Vagina (tissue), 2 donors: ENCODE measurements around the gene COL6A3. TPM values are rescaled to one million over a fixed set of nuclear protein-coding genes. Genes with fewer than 3 reads are reported as not detected.

Experiments
- DNase-seq, 2 donors: peaks; one replicate each; pipeline ENCODE4 v3.0.0-alpha.2; 2017; ENCODE audit errors: extremely low spot score in 2 of 2
- H3K27ac ChIP-seq: fragments of 200-600 bp; sonication (generic); one replicate; pipeline ENCODE4 v1.5.1; 2019
- H3K27me3 ChIP-seq: fragments of 200-600 bp; sonication (generic); one replicate; pipeline ENCODE4 v1.5.1; 2019
- H3K36me3 ChIP-seq, 2 donors: fragments of 200-600 bp; sonication (generic); one replicate each; pipeline ENCODE4 v1.5.1; 2017 to 2019
- H3K4me1 ChIP-seq: fragments of 200-600 bp; sonication (generic); one replicate; pipeline ENCODE4 v1.5.1; 2019
- H3K4me3 ChIP-seq, 2 donors: fragments of 200-600 bp; sonication (generic); 1 replicate in 1 of 2; 2 replicates in 1 of 2; pipeline ENCODE4 v1.5.1; 2016 to 2019
- H3K9me3 ChIP-seq: fragments of 200-600 bp; sonication (generic); one replicate; pipeline ENCODE4 v1.5.1; 2019
- CTCF ChIP-seq, 3 experiments: fragments of 450-650 bp in 2 of 3; fragments of 200-600 bp in 1 of 3; sonication (generic) in 1 of 3; IDR thresholded peaks; one replicate each; pipeline ENCODE4 v1.5.1; 2017 to 2019; ENCODE audit warnings: antibody characterized with exemption in 3 of 3, mild to moderate bottlenecking in 2 of 3, moderate library complexity in 2 of 3
- POLR2A ChIP-seq, 2 donors: fragments of 450-650 bp; IDR thresholded peaks; one replicate each; pipeline ENCODE4 v1.6.1; 2017; ENCODE audit warnings: antibody characterized with exemption in 2 of 2, mild to moderate bottlenecking in 2 of 2, moderate library complexity in 2 of 2
- POLR2AphosphoS5 ChIP-seq, 2 donors: sonication (generic); formaldehyde crosslinking; IDR thresholded peaks; one replicate each; pipeline ENCODE4 v1.9.0; 2017; ENCODE audit warnings: antibody characterized with exemption in 2 of 2, mild to moderate bottlenecking in 2 of 2, low read depth in 1 of 2; ENCODE audit not compliant: insufficient read depth in 1 of 2
- intact Hi-C: fragments of 100-400 bp; cut with DNase I; formaldehyde crosslinking; loops from one replicate; pipeline ENCODE4 v1.15.1; 2023
- total RNA-seq: library from RNA; depleted of rRNA; stranded (reverse); fragments of >200 nt; gene quantifications from one replicate; pipeline ENCODE4 v1.2.3, GENCODE V29; 2016

COL6A3 gene
- total RNA-seq, 1 donor from 2014 or later, result 315 TPM

- intact Hi-C loops, result no loop called here
- Histone ChIP-seq H3K27ac (peak overlapping the region; percentile 3), H3K4me1 (peaks cover 10% of the 10 kb centered on the region), H3K4me3 (no peak overlapping the region), H3K36me3 (no peaks in the 10 kb centered on the region), H3K9me3 (no peaks in the 10 kb centered on the region), H3K27me3 (no peaks in the 10 kb centered on the region)
- TF ChIP-seq CTCF (IDR thresholded peaks at IDR 0.05), result no peak
- TF ChIP-seq POLR2A (IDR thresholded peaks at IDR 0.05), result no peak
- no peak for DNase-seq
Observed at GRCh38 chr2:237424544-237424943, 10.6 kb upstream of the COL6A3 start.

GRCh38 chr2:237423891-237424290, 9.9 kb upstream of the COL6A3 start:
- Histone ChIP-seq H3K4me3 (no peak overlapping the region), H3K27ac (peak overlapping the region; percentile 3), H3K9me3 (no peaks in the 10 kb centered on the region), H3K36me3 (no peaks in the 10 kb centered on the region), H3K27me3 (no peaks in the 10 kb centered on the region), H3K4me1 (peaks cover 10% of the 10 kb centered on the region)
- intact Hi-C loops, result no loop called here
- DNase-seq, result no peak
- TF ChIP-seq POLR2A (IDR thresholded peaks at IDR 0.05) (no peak), CTCF (IDR thresholded peaks at IDR 0.05) (no peak), POLR2AphosphoS5 (IDR thresholded peaks at IDR 0.05; ENCODE audit: insufficient read depth in 1 of 2, low read depth in 1 of 2) (no peak)

GRCh38 chr2:237422309-237422708, 8.3 kb upstream of the COL6A3 start:
- H3K27ac ChIP-seq, result peak overlapping the region; percentile 89
- H3K4me3 ChIP-seq, result no peak overlapping the region
- DNase-seq, result no peak
- TF ChIP-seq CTCF (IDR thresholded peaks at IDR 0.05), result no peak
- no peak for TF ChIP-seq POLR2AphosphoS5 (IDR thresholded peaks at IDR 0.05; ENCODE audit: insufficient read depth in 1 of 2, low read depth in 1 of 2)
- no peak for TF ChIP-seq POLR2A (IDR thresholded peaks at IDR 0.05)
- H3K4me1 ChIP-seq, result peaks cover 10% of the 10 kb centered on the region
- H3K36me3 ChIP-seq, result no peaks in the 10 kb centered on the region
- H3K9me3 ChIP-seq, result no peaks in the 10 kb centered on the region
- intact Hi-C loops, result no loop called here
- H3K27me3 ChIP-seq, result no peaks in the 10 kb centered on the region

GRCh38 chr2:237421542-237422116, 7.7 kb upstream of the COL6A3 start:
- Histone ChIP-seq H3K36me3 (no peaks in the 10 kb centered on the region), H3K27ac (peak overlapping the region; percentile 89), H3K4me1 (peaks cover 10% of the 10 kb centered on the region), H3K4me3 (no peak overlapping the region), H3K9me3 (no peaks in the 10 kb centered on the region), H3K27me3 (no peaks in the 10 kb centered on the region)
- peak in 1 of 2 donors; percentile 91 for DNase-seq
- TF ChIP-seq POLR2AphosphoS5 (IDR thresholded peaks at IDR 0.05; ENCODE audit: insufficient read depth in 1 of 2, low read depth in 1 of 2) (peak; percentile 49 to 81), CTCF (IDR thresholded peaks at IDR 0.05) (peak; percentile 63 to 79 (median 66)), POLR2A (IDR thresholded peaks at IDR 0.05) (no peak)
- intact Hi-C loops, result loop anchor here (2.0 kb wide), 1 partner anchor 53 kb away; no protein-coding TSS in a partner anchor

GRCh38 chr2:237418300-237418699, 4.3 kb upstream of the COL6A3 start:
- intact Hi-C loops, result no loop called here
- peak in 1 of 2 donors; percentile 86 for DNase-seq
- H3K27me3 ChIP-seq, result no peaks in the 10 kb centered on the region
- no peaks in the 10 kb centered on the region for H3K9me3 ChIP-seq
- TF ChIP-seq POLR2A (IDR thresholded peaks at IDR 0.05) (no peak), CTCF (IDR thresholded peaks at IDR 0.05) (no peak), POLR2AphosphoS5 (IDR thresholded peaks at IDR 0.05; ENCODE audit: insufficient read depth in 1 of 2, low read depth in 1 of 2) (no peak)
- peaks cover 17% of the 10 kb centered on the region for H3K4me1 ChIP-seq
- H3K36me3 ChIP-seq, result no peaks in the 10 kb centered on the region
- peak overlapping the region; percentile 4 for H3K27ac ChIP-seq
- no peak overlapping the region for H3K4me3 ChIP-seq
